GM21786 (cell line): Measurements from ENCODE around the gene SECISBP2.
"Not testable (repeated sequence)": the region's sequence is repeated elsewhere in the genome, so short reads cannot be mapped to it uniquely, and the experiment has no call there.

Experiments
- ATAC-seq: cut with Tn5 transposase; IDR thresholded peaks from one replicate; pipeline ENCODE4 v1.9.1; 2021; ENCODE audit not compliant: unreplicated experiment

SECISBP2 gene

DNA sequence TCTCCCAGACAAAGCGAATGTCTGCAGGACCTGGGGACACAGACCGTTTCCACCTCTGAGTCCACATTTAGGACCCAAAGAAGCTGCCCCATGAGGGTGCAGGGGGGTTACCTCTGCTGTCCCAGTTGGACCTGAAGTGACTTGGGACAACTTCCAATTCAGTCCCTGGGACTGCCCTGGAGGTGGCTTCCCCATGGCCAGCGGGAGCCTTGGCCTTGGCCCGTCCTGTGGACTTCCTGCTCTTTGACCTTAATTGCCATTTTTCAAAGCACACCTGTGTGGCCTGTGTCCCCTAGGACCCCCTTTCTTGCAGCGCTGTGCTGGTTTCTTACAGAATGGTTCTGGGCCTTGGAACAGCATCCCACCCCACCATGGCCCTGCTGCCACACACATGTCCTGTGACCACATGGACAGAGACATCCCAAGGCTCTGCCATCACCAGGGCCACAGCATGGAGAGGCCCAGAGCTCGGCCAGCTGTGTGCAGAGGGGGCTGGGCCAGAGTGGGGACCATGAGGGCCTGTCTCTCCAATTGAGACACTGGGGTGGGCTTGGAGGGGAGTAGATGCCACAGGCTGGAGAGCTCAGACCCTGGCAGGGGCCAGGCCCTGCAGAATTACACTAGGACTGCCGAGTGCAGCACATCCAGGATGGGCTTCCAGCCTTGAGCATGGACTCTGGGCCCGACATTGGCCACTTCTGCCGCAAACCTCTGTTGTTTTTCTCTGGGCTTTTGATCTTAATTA, 45.8 kb downstream of the SECISBP2 start:
- ATAC-seq, result no peak

DNA sequence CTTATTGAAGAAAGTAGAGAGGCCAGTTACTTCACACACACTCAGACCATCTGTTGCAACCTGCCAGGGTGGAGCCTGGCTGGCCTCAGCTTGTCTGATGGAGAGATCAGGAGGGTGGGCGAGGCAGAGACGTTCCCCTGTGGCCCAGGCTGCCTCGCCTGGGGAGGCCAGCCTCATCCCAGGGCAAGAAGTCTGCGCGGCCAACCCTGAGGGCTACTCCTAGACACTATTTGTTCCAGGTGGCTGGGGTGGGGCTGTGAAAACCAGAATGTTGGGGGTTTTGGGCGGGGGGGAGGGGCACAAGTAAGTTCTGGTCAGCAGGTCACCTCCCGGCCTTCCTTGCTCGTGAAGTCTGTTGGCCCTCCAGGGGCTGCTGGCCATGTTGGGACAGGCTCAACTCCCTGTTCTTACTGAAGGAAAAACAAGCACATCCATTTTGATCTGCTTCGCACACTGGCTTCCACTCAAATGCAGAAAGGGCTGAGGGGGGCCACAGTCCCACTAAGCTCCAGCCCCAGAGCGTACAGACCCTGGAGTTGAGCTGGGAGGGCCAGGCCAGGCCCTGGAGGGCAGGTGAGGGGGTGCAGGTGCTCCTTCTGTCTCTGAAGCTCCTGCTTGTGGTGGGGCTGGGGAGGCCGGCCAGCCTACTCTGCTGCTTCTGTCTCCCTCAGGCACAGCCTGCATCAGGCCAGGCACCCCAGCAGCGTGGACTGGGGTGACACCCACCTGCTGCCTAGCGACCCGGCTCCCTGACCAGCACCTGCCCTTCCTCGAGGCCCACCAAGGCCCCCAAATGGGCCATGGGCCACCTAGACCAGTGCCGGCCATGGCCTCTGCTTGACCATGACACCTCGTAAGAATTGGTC, 46.6 kb downstream of the SECISBP2 start:
- ATAC-seq, result no peak

DNA sequence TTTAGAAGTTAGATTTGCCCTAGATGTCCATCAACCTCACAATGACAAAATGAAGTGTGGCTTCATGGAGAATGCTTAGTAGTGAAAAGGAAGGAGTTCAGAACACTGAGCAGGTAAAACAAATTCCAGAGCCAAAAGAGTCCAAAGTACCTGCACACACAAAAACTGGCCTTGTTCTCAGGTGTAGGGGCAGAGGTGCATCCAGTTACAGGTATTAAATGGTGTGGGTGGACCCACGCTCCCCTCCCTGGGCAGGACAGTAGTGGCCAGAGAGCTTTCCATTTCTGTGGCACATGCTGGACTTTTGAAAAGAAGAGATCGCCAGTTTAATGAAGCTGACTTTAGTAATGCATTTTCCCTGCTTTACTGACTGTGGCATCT, 47.2 kb downstream of the SECISBP2 start:
- ATAC-seq, result no peak

DNA sequence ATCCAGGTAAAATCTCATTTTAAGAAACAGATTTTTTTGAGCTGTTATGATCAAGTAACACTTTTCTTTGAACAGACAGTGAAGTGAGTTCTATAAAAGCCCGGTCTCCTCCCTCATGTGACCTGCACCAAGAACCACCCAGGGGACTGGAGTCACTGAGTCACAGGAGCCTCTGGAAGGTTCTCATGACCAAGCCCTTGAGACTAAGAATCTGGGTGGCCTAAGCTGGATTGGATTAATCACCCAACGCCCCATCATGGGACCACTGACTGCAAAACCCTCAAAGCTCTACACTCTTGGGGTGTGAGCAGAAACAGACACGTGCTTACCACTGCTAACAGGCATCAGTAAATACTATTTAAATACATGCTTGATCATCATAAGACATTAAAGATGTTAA, 48.4 kb downstream of the SECISBP2 start:
- ATAC-seq, result no peak

DNA sequence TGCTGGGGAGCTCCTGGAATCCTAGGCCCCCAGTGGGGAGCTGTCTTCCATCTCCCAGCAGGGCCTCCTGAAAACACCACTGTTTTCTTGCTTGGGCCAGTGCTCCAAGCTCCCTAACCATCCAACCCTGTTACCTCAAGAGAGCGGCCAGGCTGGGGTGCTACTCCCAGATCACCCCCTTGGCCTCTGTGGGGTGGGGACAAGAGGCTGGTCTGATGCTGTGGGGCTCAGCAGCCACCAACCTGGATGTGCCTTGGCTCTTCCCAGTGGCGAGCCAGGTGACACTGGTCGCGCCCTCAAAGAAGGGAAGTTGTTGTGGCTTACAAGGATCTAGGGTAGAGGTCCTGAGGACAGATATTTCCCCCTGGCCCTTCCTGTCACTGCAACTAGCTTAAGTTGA, 49.0 kb downstream of the SECISBP2 start:
- ATAC-seq, result no peak

DNA sequence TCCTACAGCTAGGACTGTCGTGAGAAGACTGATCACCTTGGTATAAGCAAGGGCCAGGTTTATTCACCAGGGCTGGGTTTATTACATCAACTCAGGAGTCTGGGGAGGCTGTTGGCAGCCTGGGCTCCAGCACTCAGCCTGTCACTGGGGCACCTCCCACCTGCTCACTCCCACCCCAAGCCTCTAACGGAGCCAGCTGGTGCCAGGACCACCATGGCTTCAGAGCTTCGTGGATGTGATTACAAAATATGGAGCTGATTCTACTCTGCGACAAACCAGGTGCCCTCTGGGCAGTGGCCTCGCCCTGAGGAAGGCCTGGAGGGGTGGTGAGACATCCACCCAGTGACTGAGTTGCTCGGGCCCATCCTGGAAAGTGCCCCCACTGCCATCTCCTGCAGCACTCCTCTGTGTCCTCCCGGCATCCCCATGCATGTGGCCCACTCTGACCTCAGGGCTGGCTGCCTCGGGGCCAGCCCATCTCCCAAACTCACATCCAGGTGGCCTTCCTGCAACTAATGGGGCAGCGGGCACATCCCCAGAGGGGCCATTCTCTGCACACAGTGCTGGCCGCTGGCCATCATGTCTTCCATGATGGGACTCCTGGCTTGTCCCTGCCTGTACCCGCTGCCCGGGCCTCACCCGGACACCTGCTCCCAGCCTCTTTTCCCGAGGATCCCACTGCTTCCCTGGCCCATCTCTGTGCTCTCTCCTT, 49.6 kb downstream of the SECISBP2 start:
- no peak for ATAC-seq

DNA sequence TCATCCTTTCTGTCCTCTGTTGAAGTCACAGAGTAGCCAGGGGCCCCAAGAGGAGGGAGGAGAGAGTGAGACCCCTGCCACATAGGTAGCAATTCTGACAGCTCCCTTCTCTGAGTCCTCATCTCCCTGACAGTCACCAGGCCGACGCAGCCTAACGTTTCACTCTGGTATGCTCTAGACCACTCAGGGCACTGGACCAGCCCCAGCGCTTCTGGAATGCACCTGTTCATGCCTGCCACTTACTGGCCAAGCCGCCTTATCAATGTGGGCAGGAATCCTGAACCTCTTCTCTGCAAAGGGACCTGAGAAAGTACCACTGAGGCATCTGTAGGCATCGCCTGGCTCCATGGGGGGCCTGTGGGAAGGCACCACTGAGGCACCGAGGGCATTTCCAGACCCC, 50.2 kb downstream of the SECISBP2 start:
- ATAC-seq, result no peak

DNA sequence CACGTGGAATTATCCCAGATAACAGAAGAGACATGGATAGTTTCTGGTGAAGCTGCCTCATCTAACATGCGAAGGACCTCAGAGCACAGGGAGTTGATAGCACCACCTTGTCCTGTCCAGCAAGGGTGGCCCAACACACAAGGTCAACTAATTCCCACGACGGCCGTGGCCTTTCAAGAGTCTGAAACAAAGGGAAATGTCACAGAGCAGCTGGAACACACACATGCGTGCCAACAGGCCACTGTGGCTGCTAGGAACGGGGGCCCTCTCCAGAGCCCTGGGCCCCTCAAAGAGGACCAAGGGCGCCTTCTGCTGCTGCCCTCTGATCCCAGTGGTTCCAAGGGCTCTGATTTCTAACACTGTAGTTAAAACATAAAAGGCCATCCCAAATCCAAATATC, 50.7 kb downstream of the SECISBP2 start:
- no peak for ATAC-seq

DNA sequence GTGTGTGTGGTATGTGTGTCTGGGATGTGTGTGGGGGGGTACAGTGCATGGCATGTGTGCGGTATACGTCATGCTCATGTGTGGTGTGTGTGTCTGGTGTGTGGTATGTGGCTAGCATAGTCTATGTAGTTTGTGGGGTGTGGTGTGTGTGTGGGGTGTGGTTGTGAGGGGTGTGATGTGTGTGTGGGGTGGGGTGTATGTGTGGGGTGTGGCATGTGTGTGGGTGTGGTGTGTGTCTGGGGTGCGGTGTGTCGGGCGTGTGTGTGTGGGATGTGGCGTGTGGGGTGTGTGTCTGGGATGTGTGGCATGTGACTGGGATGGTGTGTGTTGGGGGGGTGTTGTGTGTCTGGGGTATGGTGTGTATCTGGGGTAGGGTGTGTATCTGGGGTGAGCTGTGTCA, 52.3 kb downstream of the SECISBP2 start:
- ATAC-seq, result no peak

DNA sequence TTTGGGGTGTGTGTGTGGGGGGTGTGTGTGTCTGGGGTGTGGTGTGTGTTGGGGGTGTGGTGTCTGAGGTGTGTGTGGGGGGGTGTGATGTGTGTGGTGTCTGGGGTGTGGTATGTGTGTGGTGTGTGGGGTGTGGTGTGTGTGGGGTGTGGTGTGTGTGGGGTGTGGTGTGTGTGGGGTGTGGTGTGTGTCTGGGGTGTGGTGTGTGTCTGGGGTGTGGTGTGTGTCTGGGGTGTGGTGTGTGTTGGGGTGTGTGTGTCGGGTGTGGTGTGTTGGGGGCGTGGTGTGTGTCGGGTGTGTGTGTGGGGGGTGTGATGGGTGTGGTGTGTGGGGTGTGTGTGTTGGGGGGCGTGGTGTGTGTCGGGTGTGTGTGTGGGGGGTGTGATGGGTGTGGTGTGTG, 53.5 kb downstream of the SECISBP2 start:
- ATAC-seq, result not testable (repeated sequence)

DNA sequence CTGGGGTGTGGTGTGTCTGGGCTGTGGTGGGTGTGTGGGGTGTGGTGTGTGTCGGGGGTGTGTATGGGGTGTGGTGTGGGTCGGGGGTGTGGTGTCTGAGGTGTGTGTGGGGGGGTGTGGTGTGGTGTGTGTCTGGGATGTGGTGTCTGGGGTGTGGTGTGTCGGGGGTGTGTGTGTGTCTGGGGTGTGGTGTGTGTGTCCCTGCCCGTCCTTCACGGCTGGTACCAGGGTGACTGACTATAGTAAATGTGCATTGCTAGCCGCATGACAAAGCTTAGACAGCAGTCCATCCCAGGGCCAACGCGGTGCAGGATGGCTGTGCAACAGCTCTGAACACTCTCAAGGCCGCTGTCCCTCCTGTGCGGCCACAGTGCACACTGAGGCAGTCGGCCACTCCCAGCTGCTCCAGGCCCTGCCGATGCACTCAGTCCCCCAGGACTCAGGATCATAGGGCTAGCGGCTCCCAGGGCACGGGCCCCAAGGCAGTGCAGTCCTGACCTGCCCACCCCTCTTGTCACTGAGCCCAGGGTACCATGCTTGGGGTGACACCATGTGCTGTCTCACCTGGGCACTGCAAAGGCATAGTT, 54.0 kb downstream of the SECISBP2 start:
- no peak for ATAC-seq

DNA sequence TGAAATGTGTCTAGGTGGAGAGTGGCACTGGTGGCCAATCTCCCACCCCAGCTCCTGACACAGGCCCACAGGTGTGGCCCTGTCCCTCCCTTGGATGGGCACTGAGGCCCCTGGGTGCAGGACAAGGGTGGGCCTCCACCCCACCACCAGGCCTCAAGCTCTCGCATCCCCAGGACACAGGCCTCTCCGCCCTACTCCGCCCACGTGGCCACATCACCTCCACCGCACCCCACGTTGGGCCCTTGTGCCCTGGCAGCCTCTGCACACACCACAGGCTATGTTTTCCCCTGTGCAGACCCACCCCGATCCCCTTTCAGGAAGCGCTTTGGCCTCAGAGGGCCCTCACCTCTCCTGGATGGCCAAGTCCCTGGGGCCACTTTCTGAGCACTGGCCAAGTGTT, 54.7 kb downstream of the SECISBP2 start:
- ATAC-seq, result no peak

DNA sequence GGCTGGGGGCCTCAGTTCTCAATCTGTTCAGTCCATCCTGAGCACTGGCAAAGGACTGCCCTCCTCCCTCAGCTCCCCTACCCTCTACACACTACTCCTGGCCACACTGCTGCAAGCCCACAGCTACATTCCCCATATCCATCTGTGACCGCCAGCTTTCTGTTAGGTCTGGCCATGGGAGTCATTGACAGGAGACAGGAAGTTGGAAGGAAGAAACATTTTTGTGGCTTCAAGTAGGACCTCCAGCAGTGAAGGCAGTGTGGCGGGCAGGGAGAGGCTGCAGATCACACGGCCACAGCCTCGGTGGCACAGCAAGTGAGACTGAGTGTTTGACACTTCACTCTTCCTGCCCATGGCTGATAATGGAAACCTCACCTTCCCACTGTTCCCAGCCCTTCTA, 55.9 kb downstream of the SECISBP2 start:
- no peak for ATAC-seq

DNA sequence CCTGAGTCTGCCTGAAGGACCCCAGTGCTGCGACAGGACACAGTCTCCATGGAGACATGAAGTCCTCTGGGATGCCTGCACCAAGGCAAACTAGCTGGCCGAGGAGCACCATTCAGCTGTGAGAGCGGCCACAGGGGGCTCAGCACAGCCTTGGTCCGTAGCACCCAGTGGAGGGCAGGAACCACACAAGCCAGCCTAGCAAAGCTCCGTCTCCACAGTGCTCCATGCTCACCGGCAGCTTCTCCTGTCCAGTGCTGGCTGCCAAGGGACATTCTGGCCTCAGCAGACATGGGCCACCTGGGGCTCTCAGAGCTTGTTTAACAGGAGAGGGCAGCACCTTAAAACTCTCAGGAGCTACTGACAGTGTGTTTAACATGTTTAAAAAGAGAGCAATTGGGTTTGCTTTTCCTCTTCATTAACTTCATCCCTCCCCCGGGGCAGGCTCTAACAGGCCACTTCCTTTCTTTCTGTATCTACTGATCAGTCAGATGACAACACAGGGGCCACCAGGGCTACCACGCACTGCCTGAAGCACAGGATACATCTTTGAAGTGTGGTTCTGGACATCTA, 57.0 kb downstream of the SECISBP2 start:
- ATAC-seq, result peak; percentile 88

DNA sequence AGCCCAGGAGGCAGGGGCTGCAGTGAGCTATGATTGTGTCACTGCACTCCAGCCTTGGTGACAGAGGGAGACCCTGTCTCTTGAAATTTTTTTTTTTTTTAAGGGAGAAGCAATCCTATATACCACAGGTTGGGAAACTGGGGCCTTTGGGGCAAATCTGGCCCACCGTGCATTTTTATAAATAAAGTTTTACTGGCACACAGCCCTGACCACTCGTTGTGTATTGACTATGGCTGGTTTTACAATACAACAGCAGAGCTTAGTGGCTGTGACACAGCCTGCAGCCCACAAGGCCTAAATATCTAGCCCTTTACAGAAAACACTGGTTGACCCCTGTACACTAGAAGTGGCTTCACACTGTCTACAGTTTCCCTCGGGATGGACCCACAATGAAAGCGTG, 58.0 kb downstream of the SECISBP2 start:
- no peak for ATAC-seq

DNA sequence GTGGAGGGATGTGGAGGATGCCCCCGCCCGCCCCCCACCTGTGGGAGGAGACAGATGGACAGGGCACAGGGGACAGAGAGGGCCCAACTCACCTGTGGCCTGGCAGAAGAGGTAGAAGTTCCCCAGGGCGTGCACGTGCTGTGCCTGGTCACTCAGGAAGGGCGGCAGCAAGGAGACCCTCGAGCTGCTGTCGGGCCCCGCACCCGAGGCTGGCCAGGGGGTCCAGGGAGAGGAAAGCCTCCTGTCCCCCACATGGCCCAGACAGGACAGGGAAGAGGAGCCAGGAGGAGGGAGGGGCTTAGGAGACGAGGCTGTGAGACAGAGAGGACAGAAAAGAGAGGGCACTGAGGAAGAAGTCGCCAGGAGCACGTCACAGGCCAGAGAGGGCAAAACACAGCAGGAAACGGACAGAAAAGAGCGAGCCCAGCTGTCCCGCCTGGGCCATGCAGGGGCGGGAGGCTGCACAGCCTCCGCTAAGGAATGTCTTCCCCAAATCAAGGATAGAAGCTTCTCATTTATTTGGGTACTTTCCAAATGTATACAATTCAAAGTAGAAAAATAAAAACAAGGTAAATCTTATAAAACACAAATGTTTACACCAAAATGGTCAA, 58.5 kb downstream of the SECISBP2 start:
- no peak for ATAC-seq

DNA sequence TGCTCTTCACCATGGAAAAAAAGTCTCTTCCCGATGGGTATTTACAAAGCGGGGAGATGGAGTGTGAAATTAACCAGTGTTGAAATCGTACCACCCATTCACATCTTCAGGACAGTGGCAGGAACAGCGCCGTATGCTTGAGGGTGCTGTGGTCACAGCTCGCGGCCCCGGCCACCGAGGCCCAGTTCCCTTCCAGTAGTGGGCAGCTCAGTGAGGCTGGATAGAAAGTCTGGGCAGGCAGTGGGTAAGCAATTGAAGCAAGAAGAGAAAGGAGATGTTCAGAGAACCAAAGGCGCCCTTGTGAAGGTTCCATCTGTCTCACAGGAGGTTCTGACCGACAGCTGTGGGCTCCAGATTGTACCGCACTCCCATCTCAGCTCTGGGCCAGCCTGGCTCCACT, 59.1 kb downstream of the SECISBP2 start:
- no peak for ATAC-seq

DNA sequence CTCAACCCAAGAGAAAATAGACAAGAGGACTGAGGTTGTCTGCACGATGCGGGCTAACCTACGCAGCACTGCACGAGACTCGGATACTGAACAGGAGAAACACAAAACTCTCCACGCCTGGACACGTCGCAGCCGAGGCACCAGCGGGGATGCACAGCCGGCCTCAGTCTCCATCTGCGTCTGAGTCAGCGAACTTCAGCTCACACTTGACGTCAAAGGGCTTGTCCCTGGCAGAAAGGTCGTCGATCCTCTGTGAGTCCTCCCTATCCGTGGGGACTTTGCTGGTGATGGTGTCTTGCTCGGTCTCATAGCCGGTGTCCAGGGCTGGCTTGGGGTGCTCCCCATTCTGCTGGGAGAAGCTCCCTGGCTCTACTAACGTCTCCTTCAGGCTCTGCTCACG, 60.2 kb downstream of the SECISBP2 start:
- no peak for ATAC-seq

DNA sequence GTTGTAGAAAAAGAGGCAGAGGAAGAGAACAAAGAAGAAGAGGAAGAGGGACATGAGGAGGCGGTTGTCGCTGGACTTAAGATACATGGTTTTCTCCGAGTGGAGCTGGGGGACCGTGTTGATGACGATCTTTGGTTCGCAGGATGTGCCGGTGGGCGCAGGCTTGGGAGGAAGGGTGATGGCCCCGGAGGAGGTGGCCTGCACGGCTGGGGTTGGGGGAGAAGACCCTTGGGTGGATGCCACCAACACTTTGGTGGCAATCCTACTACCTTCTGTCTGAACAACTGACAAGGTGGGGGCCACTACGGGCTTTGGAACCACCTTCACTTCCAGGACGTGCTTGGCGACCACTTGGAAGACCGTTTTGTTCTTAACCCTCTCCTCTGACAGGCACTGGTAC, 60.7 kb downstream of the SECISBP2 start:
- ATAC-seq, result no peak

DNA sequence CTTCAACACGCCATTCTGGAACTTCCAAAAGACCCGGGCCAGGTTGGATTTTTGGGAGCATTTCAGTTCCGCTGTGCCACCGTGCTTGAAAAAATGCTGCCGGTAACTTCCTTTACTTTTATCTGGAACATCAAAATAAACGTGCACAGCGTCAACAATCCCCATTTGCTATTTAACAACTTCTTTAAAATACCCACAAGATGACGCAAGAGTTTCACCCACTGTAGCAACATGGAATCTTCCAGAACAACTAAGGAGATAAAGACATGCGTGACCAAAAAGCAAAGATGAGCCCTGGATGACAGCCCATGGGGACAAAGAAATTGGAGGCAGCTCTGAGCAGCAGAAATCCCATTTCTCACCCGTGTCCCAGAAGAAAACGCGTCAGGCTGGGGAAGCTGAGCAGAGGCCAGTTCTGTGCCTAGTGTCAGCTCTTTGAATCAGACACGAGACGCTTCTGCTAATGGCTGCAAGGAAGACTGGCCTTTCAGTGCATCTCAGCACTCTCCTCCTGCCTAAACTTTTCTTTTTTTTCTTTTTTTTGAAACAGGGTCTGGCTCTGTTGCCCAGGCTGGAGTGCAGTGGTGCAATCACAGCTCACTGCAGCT, 61.3 kb downstream of the SECISBP2 start:
- ATAC-seq, result no peak
